Progenitor cell of endocrine pancreas (in vitro differentiated cells): ENCODE measurements around the gene ZNF518A. TPM values are rescaled to one million over a fixed set of nuclear protein-coding genes. Genes with fewer than 3 reads are reported as not detected.
A peak's percentile ranks its signal among the peaks of the same experiment; 100 is the strongest.

Source experiments
- DNase-seq: peaks from one replicate; pipeline ENCODE4 v3.0.0; 2021; ENCODE audit warnings: low spot score; ENCODE audit not compliant: unreplicated experiment
- H3K27ac Mint-ChIP-seq: 2 replicates; pipeline ENCODE4 v1.8.0; 2021; ENCODE audit warnings: mild to moderate bottlenecking, moderate library complexity, mixed read lengths
- H3K27me3 Mint-ChIP-seq: 2 replicates; pipeline ENCODE4 v1.8.0; 2021; ENCODE audit warnings: mixed read lengths
- H3K36me3 Mint-ChIP-seq: 2 replicates; pipeline ENCODE4 v1.8.0; 2022; ENCODE audit warnings: mixed read lengths; ENCODE audit not compliant: insufficient read depth
- H3K4me1 Mint-ChIP-seq: 2 replicates; pipeline ENCODE4 v1.8.0; 2021; ENCODE audit warnings: low read depth, mixed read lengths
- H3K4me3 Mint-ChIP-seq: 2 replicates; pipeline ENCODE4 v1.8.0; 2021; ENCODE audit warnings: low read depth, mild to moderate bottlenecking, moderate library complexity, mixed read lengths
- H3K9me3 Mint-ChIP-seq: 2 replicates; pipeline ENCODE4 v1.8.0; 2021; ENCODE audit warnings: low read depth, mixed read lengths
- CTCF ChIP-seq: fragments of 200-600 bp; sonication (generic); IDR thresholded peaks from one replicate; pipeline ENCODE4 v1.5.0; 2021; ENCODE audit warnings: antibody characterized with exemption, mild to moderate bottlenecking; ENCODE audit not compliant: unreplicated experiment
- total RNA-seq: library from RNA; stranded (reverse); gene quantifications from 2 replicates; pipeline ENCODE4 v1.2.1, GENCODE V29; 2021

The ZNF518A gene
- total RNA-seq, 1 donor from 2014 or later = 51.9 TPM

GRCh38 chr10:96125142-96125515 is 5.0 kb upstream of the ZNF518A start:
- Mint-ChIP-seq H3K4me1 (peaks cover 18% of the 10 kb centered on the region), H3K27me3 (peaks cover 9% of the 10 kb centered on the region), H3K4me3 (peak overlapping the region; percentile 89), H3K9me3 (no peaks in the 10 kb centered on the region), H3K27ac (peak overlapping the region; percentile 93), H3K36me3 (no peaks in the 10 kb centered on the region)
- DNase-seq = no peak
- no peak for TF ChIP-seq CTCF

GRCh38 chr10:96130326-96130995 is 364 bp downstream of the ZNF518A start:
- H3K4me3 Mint-ChIP-seq = peak overlapping the region; percentile 87
- peak; percentile 71 for DNase-seq
- peak; percentile 17 for TF ChIP-seq CTCF
- H3K36me3 Mint-ChIP-seq = peaks cover 12% of the 10 kb centered on the region
- H3K4me1 Mint-ChIP-seq = peaks cover 18% of the 10 kb centered on the region
- H3K9me3 Mint-ChIP-seq = no peaks in the 10 kb centered on the region
- H3K27me3 Mint-ChIP-seq = peaks cover 9% of the 10 kb centered on the region
- H3K27ac Mint-ChIP-seq = peak overlapping the region; percentile 100

- TF ChIP-seq CTCF = no peak
- Mint-ChIP-seq H3K27ac (peak overlapping the region; percentile 100), H3K27me3 (peaks cover 9% of the 10 kb centered on the region), H3K9me3 (no peaks in the 10 kb centered on the region), H3K36me3 (peaks cover 16% of the 10 kb centered on the region), H3K4me3 (peak overlapping the region; percentile 87), H3K4me1 (peaks cover 15% of the 10 kb centered on the region)
- DNase-seq = no peak
Observed at GRCh38 chr10:96131621-96132020, 1.5 kb downstream of the ZNF518A start.

GRCh38 chr10:96133135-96133534 is 3.0 kb downstream of the ZNF518A start:
- Mint-ChIP-seq H3K27me3 (peaks cover 2% of the 10 kb centered on the region), H3K4me3 (no peak overlapping the region), H3K27ac (no peak overlapping the region), H3K36me3 (peaks cover 18% of the 10 kb centered on the region), H3K9me3 (no peaks in the 10 kb centered on the region), H3K4me1 (peaks cover 15% of the 10 kb centered on the region)
- no peak for DNase-seq
- no peak for TF ChIP-seq CTCF

- H3K4me3 Mint-ChIP-seq = no peak overlapping the region
- DNase-seq = no peak
- H3K36me3 Mint-ChIP-seq = peaks cover 26% of the 10 kb centered on the region
- no peaks in the 10 kb centered on the region for H3K27me3 Mint-ChIP-seq
- H3K27ac Mint-ChIP-seq = no peak overlapping the region
- H3K9me3 Mint-ChIP-seq = no peaks in the 10 kb centered on the region
- H3K4me1 Mint-ChIP-seq = peaks cover 4% of the 10 kb centered on the region
- no peak for TF ChIP-seq CTCF
Observed at GRCh38 chr10:96136810-96137209, 6.7 kb downstream of the ZNF518A start.
